Measurements from ENCODE around the gene KRTAP2-2.

DNA sequence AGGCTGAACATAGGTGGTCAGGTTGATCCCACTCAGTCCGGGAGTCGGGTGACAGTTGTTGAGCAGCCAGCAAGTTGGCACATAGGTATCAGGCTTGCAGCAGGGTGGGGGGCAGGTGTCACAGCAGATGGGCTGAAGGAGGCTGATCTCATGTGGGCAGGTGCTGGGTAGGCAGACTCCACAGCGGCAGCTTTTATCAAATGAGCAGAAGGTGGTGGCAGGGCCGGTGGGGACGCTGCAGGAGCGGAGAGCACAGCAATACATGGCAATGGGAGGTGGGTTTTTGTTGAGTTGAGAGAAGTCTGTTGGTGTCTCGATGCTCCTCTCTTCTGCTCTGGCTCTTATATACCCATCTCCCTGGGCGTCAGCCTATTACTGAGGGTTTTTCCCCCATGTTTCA is 46.2 kb downstream of the KRTAP2-2 start, which contains the start of gene KRTAP3-1:
- TF ChIP-seq JUN (IDR thresholded peaks at IDR 0.05; ENCODE audit: low read depth, low read length) = no peak
- TF ChIP-seq, protein P1, sequence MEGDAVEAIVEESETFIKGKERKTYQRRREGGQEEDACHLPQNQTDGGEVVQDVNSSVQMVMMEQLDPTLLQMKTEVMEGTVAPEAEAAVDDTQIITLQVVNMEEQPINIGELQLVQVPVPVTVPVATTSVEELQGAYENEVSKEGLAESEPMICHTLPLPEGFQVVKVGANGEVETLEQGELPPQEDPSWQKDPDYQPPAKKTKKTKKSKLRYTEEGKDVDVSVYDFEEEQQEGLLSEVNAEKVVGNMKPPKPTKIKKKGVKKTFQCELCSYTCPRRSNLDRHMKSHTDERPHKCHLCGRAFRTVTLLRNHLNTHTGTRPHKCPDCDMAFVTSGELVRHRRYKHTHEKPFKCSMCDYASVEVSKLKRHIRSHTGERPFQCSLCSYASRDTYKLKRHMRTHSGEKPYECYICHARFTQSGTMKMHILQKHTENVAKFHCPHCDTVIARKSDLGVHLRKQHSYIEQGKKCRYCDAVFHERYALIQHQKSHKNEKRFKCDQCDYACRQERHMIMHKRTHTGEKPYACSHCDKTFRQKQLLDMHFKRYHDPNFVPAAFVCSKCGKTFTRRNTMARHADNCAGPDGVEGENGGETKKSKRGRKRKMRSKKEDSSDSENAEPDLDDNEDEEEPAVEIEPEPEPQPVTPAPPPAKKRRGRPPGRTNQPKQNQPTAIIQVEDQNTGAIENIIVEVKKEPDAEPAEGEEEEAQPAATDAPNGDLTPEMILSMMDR (IDR thresholded peaks at IDR 0.05; ENCODE audit: control extremely low read depth in 1 of 3, insufficient read depth in 1 of 3, low read depth in 1 of 3, low read length in 3 of 3) = no peak
- no peak for TF ChIP-seq BRCA1 (IDR thresholded peaks at IDR 0.05; ENCODE audit: low read depth, low read length)
- TF ChIP-seq POLR2AphosphoS5 (IDR thresholded peaks at IDR 0.05; ENCODE audit: low read depth, low read length) = no peak
- TF ChIP-seq CEBPB (IDR thresholded peaks at IDR 0.05; ENCODE audit: low read depth, low read length) = no peak
- no peak for TF ChIP-seq CBX8 (IDR thresholded peaks at IDR 0.05; ENCODE audit: borderline replicate concordance, low read depth, low read length)
- TF ChIP-seq TAF1 (IDR thresholded peaks at IDR 0.05; ENCODE audit: low read depth, low read length) = no peak
- no peak for TF ChIP-seq RBBP5 (IDR thresholded peaks at IDR 0.05; ENCODE audit: borderline replicate concordance, low read depth, low read length)
- no peak for TF ChIP-seq NRF1 (IDR thresholded peaks at IDR 0.05; ENCODE audit: low read depth, low read length)
- TF ChIP-seq, protein P2, sequence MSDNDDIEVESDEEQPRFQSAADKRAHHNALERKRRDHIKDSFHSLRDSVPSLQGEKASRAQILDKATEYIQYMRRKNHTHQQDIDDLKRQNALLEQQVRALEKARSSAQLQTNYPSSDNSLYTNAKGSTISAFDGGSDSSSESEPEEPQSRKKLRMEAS (IDR thresholded peaks at IDR 0.05) = no peak
- TF ChIP-seq HDAC2 (IDR thresholded peaks at IDR 0.05; ENCODE audit: borderline replicate concordance in 1 of 2, low read depth in 2 of 2, low read length in 2 of 2) = no peak

Data from H1 (cell line).